WTC11 (cell line): ENCODE data around the gene CTNNA1.

ENCODE experiments used
- MYBL2 ChIP-seq: sonication (generic); formaldehyde crosslinking; IDR thresholded peaks from 2 replicates; pipeline ENCODE4 v1.8.1; 2023; ENCODE audit warnings: mild to moderate bottlenecking, moderate library complexity, missing genetic modification reagents
- ZNF671 ChIP-seq: fragments of 250-450 bp; sonication (Bioruptor Pico); IDR thresholded peaks from 2 replicates; pipeline ENCODE4 v1.8.0; 2021; ENCODE audit warnings: mild to moderate bottlenecking
- TF ChIP-seq, protein P1 (sequence below): sonication (generic); formaldehyde crosslinking; IDR thresholded peaks from 2 replicates; pipeline ENCODE4 v1.8.1; 2023; ENCODE audit warnings: mild to moderate bottlenecking, missing genetic modification reagents, borderline replicate concordance
- TF ChIP-seq, protein P2 (sequence below): sonication (generic); formaldehyde crosslinking; conservative IDR thresholded peaks from 2 replicates; pipeline ENCODE4 v1.8.1; 2022; ENCODE audit warnings: mild to moderate bottlenecking, missing genetic modification reagents
- TF ChIP-seq, protein P3 (sequence below): fragments of 200-600 bp; IDR thresholded peaks from 2 replicates; pipeline ENCODE4 v1.8.0; 2022; ENCODE audit warnings: antibody characterized with exemption

DNA sequence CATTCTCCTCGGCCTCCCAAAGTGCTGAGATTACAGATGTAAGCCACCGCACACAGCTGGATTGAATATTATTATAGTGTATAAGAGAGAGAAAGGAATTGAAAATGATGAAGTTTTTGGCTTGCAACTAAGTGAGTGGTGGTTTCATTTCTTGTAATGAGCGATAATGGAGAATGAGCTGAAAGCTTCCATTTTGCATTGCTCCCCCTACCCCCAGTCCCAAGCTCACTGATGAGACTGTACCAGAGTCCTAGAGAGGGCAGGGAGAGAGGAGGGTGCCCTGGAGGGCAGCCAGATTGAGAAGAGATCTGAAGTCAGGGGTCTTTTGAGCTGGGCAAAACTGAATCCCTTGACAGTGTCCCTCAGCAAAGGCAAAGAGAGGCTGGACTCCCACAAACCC is 38.5 kb upstream of the CTNNA1 start:
- TF ChIP-seq MYBL2 (CRISPR knock-in tag) (no peak), ZNF671 (CRISPR knock-in tag) (no peak)
- TF ChIP-seq, protein P1, sequence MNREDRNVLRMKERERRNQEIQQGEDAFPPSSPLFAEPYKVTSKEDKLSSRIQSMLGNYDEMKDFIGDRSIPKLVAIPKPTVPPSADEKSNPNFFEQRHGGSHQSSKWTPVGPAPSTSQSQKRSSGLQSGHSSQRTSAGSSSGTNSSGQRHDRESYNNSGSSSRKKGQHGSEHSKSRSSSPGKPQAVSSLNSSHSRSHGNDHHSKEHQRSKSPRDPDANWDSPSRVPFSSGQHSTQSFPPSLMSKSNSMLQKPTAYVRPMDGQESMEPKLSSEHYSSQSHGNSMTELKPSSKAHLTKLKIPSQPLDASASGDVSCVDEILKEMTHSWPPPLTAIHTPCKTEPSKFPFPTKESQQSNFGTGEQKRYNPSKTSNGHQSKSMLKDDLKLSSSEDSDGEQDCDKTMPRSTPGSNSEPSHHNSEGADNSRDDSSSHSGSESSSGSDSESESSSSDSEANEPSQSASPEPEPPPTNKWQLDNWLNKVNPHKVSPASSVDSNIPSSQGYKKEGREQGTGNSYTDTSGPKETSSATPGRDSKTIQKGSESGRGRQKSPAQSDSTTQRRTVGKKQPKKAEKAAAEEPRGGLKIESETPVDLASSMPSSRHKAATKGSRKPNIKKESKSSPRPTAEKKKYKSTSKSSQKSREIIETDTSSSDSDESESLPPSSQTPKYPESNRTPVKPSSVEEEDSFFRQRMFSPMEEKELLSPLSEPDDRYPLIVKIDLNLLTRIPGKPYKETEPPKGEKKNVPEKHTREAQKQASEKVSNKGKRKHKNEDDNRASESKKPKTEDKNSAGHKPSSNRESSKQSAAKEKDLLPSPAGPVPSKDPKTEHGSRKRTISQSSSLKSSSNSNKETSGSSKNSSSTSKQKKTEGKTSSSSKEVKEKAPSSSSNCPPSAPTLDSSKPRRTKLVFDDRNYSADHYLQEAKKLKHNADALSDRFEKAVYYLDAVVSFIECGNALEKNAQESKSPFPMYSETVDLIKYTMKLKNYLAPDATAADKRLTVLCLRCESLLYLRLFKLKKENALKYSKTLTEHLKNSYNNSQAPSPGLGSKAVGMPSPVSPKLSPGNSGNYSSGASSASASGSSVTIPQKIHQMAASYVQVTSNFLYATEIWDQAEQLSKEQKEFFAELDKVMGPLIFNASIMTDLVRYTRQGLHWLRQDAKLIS, result no peak
- TF ChIP-seq, protein P2, sequence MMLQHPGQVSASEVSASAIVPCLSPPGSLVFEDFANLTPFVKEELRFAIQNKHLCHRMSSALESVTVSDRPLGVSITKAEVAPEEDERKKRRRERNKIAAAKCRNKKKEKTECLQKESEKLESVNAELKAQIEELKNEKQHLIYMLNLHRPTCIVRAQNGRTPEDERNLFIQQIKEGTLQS (CRISPR knock-in tag), result no peak
- TF ChIP-seq, protein P3, sequence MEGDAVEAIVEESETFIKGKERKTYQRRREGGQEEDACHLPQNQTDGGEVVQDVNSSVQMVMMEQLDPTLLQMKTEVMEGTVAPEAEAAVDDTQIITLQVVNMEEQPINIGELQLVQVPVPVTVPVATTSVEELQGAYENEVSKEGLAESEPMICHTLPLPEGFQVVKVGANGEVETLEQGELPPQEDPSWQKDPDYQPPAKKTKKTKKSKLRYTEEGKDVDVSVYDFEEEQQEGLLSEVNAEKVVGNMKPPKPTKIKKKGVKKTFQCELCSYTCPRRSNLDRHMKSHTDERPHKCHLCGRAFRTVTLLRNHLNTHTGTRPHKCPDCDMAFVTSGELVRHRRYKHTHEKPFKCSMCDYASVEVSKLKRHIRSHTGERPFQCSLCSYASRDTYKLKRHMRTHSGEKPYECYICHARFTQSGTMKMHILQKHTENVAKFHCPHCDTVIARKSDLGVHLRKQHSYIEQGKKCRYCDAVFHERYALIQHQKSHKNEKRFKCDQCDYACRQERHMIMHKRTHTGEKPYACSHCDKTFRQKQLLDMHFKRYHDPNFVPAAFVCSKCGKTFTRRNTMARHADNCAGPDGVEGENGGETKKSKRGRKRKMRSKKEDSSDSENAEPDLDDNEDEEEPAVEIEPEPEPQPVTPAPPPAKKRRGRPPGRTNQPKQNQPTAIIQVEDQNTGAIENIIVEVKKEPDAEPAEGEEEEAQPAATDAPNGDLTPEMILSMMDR, result no peak
